GM21447 (cell line): ENCODE measurements around the gene RIGI.
"Not testable (repeated sequence)": the region's sequence is repeated elsewhere in the genome, so short reads cannot be mapped to it uniquely, and the experiment has no call there.

ENCODE experiments used
- ATAC-seq: cut with Tn5 transposase; IDR thresholded peaks from one replicate; pipeline ENCODE4 v1.9.1; 2021; ENCODE audit not compliant: unreplicated experiment

RIGI gene

DNA sequence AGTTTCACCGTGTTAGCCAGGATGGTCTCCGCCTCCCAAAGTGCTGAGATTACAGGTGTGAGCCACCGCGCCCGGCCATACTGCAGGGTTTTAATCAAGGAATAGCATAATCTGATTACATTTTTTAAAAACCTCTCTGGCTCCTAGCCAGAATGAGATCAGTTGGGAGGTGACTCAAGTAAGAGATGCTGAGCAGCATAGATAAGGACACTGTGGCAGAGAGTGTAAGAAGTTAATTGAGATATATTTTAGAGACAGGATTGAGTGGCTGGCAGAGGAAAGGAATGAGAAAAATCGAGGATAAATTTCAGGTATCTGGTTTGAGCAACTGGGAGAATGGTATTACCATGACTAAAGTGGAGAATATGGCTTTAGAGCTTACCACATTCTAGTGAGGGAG, 7.3 kb upstream of the RIGI start:
- no peak for ATAC-seq

DNA sequence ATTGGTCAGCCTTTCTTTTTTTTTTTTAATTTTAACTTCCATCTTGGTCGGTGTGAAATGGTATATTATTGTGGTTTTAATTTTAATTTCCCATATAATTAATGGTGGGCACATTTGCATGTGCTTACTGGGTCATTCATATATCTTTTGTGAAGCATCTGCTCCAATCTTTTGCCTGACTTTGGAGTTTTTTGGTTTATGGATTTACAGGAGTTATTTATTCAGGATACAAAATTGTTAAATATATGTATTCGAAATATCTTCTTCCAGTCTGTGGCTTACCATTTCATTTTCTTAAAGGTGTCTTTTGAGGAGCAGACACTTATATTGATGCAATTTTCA, 682 bp upstream of the RIGI start:
- ATAC-seq: no peak

DNA sequence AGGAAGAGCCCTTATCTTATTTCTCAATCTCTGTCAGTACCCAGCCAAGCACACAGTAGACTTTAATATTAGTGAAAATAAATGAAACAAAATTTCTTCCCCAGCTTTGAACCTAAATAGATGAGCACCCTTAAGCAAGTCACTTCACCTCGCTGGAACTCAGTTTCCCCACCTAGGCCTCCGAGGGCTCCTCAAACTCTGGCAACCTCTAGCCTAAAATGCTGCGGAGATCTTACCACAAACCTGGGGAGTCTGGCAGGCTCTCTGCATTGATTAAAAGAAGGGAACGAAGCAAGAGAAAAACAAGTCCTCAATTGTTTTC, 326 bp downstream of the RIGI start:
- no peak for ATAC-seq

DNA sequence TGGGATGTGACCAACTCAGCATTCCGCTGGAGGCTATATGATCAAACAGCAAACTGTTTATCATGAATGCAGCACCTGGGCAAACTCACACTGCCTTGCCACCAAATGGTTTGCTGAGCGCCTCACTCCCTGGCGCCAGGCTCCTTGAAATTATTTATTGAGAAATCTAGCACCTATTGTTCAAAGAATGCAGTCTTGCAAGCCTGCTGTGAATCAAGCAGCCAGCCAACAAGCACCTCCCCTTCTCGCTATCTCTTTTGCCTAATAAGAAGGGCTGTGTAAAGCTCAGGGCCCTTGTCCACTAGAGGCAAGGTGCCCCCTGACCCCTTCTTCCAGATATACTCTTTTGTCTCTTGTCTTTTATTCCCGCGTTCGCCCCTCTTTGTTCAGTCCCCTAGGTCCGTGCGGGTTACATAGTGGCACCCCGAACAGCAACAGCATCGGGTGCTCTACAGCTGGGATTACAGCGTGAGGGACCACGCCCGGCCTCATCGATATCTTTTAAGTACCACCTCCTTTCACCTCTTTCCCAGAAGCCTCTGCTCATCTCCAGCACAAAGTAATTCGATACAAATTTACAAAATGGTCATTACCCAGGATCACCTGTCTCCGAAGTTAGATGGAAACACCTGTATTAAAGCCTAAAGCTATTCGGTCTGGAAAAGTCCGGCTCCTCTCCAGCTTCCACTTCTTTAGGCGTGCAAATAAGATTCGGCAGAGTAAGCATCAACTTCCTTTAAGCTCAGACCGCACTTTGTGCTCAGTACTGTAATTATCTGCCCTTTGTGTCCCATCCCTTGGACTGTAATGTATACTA, 896 bp downstream of the RIGI start:
- ATAC-seq: peak; percentile 29

DNA sequence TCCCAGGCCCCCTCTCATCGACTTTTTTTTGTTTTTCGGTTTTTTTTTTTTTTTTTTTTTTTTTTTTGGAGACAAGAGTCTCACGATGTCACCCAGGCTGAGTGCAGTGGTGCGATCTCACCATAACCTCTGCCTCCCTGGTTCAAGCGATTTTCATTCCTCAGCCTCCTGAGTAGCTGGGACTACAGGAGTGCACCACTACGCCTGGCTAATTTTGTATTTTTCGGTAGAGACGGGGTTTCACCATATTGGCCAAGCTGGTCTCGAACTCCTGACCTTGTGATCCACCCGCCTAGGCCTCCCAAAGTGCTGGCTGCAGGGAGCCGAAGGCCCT, 1.5 kb downstream of the RIGI start:
- ATAC-seq: not testable (repeated sequence)

DNA sequence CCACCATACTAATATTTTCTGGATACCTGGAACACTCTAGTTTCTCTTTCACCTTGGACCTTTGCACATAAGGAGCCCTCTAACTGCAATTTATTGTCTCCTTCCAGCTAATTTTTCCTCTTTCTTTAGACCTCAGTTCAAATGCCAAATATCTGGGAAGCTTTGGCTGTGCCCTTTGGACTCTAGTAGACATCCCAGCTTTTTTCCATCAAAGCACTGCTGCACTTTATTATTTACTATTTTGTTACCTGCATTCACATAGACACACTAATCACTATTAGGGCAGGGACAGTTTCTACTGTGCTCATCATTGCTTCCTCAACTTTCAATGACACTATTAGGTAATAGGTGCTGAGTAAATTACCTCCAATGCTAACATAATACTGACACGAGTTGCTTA, 2.1 kb downstream of the RIGI start:
- no peak for ATAC-seq

DNA sequence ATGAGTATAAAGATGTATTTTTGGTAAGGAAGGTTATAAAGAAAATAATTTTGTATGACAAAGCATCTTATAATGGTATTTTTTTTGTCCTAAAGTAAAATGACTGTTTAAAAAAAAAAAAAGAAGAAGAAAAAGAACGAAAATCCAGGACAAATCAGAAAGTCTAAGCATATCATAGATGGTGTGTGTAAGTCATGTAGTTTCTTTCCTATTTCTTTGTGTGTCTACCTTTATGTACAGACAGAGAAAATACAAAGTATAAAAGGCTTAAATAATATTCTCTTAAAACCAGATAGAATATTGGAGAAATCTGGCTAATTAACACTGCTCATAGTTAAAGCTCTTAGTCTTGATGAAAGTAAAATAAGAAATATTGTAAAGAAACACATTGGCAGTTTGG, 7.7 kb downstream of the RIGI start:
- no peak for ATAC-seq

DNA sequence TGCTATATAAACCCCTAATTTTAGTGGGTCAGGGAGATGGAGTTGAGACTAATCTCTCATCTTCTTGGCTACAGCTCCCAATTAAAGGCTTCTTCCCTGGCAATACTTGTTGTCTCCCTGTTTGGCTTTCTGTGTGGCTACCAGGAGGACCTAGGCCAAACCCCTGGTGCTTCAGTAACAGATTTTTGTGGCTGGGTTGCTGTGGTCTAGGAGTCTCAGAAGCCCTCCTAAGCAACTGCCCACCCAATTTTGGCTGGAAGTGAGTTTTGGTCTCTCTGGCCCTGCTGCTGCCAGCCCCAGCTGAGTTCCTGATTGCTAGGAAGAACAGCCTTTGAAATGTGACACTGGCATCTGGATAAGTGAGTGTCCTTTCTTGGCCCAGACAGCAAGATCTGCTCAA, 9.8 kb downstream of the RIGI start:
- no peak for ATAC-seq

DNA sequence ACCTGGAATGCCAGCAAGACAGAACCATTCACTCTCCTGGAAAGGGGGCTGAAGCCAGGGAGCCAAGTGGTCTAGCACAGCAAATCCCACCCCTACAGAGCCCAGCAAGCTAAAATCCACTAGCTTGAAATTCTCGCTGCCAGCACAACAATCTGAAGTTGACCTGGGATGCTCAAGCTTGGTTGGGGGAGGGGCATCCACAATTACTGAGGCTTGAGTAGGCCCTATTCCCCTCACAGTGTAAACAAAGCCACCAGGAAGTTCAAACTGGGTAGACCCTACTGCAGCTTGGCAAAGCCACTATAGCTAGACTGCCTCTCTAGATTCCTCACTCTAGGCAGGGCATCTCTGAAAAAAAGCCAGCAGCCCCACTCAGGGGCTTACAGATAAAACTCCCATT, 17.3 kb downstream of the RIGI start:
- no peak for ATAC-seq

DNA sequence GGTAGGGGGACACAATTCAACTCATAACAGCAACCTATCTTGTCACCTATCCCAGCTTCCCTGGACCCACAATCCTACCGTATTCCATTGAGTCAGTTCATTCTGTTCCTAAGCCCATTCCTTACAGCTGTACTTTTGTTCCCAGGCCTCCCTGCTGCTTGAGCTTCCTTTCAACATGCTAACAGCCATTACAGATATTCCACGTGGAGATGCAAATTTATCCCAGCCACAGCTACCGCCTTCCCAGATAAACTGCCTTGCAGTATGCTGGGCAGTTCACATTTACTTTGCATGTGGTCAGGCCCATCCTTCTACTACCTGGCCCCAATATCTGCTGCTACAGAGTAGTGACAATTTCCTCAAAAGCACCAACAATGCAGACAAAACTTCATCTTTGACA, 23.0 kb downstream of the RIGI start:
- ATAC-seq: no peak

DNA sequence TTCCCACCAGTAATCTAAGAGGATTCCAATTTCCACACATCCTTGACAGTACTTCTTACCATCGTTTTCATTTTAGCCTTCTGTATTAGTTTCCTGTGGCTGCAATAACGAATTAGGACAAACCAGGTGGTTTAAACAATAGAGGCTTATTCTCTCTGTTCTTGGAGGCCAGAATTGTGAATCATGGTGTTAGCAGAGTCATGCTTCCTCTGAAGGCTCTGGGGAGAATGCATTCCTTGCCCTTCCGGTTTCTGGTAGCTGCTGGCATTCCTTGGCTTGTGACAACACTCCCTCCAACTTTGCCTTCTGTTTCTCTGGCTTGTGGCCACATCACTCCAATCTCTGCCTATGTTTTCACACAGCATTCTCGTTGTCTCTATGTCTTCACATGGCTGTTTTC, 23.5 kb downstream of the RIGI start:
- ATAC-seq: no peak

DNA sequence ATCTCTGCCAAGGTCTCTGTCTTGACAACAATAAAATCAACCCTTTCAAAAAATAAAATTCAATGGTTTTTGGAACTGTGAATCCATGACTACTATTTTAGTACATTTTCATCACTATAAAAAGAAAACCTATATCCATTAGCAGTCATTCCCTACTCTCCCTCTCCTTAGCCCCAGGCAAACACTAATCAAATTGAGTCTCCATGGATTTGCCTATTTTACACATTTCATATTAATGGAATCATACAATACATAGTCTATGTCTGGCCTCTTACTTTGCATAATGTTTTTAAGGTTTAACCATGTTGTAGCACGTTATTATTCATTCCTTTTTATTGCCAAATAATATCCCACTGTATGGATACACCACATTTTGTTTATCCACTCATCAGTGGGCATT, 24.1 kb downstream of the RIGI start:
- ATAC-seq: no peak

DNA sequence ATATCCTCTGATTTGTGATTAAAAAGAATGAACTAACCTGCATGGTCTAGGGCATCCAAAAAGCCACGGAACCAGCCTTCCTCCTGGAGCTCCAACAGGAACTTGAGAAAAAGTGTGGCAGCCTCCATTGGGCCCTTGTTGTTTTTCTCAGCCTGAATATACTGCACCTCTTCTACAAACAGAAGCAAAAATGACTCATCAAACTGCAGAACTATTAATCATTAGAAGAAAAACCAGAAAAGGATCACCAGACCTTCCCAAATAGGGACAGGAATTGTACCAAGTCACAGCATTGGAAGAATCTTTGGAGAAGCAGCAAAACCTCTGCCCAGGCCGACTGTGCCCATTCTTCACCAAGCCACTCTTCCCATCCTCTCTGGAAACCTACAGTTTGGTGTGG, 25.2 kb downstream of the RIGI start:
- no peak for ATAC-seq

DNA sequence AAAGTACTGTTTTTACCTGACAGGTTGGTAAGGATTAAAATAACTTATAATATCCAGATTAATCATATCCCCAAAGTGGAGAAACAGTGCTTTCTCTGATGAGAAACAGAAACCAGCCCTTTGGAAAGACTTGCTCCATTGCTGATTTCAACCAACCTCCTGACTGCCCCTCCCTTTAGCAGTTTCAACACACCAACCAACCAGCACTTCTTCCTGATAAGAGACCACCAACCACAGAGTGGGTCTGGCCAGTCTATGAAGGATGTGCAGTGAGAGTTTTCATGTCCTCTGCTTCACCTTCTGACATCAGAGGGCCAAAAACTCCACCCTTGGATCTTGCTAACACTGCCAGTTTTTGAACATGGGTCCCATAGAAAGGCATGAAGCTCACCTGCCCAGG, 28.1 kb downstream of the RIGI start:
- no peak for ATAC-seq

DNA sequence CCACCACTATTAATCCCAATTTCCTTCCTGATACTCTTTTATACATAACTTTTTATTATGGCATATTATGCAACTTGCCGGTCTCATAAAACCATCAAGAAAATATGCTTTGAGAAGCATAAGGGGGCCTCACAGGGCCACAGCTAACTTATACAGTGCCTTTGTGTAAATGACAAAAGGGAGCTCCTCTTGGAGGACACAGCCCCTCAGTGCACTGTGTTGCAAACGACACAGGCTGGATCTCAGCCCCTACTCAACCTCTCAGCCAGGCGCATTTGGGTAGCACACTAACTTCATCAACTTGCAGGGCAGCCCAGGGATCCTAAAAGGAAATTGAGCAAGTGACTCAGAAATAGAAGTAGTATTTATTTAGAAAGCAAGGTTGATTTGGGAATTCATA, 35.4 kb downstream of the RIGI start:
- no peak for ATAC-seq

DNA sequence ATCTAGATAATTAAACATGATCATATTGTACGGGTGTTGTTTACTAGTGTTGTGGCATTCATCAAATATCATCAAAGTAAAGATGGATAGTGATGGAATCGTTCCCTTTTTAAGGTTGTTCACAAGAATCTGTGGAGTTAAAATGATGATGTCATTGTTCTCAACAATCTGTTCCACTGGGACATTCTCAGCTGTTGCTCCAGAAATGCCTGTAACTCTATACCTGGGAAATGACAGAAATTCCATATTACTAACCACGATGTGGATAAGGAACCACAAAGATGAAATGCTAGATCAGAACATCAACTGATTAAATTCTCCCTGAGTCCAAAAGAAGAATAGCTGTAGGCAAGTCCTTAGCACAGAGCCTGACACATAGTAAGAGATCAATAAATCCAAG, 38.0 kb downstream of the RIGI start:
- ATAC-seq: no peak

DNA sequence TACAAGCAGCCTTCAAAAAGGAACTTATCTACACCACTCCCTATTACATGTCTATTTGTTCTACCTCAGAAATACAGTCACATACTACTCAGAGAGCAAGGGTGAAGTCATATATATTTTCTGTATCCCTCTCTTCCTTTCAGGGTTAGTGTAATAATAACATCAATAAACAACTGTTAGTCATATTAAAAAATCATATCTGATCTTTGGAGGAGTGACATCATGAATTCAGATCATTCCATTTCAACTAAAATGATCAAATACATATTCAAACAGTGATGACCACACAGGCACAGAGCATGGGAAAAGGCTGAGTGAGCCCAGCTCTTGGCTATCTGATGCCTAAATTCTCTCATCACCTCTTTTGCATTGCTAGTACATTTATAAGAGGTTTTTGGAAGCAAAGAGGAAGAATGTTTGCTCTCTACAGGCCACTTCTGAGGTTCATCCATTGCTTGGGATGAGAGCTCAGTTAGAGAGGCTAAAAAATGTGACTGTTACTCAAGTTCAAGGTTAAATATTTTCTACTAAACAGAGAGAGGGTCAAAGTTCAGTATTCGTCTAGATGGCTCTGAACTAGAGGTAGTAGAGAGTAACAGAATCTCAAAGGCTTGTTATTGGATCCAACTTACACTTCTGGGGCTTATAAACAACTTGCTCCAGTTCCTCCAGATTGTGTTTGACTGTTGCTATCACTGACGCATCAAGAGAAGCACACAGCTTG, 39.0 kb downstream of the RIGI start:
- ATAC-seq: no peak

DNA sequence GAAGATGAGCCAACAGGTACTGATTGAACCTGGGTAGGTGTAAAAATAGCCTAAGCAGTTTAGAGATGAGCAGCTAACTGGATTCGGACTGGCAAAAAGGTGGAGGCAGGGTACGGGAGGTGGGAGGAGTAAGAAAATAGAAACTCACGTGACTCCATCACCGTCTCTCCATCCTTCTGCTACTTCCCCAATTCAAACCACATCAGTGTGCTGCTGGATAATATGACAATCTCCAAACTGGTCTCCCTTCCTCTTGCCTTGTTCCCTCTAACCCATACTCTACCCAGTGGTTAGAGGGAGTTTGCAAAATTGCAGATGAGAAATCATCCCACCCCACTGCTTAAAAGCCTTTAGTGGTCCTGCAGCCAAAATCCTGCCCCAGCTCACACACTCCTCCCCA, 42.7 kb downstream of the RIGI start:
- ATAC-seq: no peak
